Measurements from ENCODE around the gene RTN4IP1.
A peak's percentile ranks its signal among the peaks of the same experiment; 100 is the strongest.

RTN4IP1 gene

DNA sequence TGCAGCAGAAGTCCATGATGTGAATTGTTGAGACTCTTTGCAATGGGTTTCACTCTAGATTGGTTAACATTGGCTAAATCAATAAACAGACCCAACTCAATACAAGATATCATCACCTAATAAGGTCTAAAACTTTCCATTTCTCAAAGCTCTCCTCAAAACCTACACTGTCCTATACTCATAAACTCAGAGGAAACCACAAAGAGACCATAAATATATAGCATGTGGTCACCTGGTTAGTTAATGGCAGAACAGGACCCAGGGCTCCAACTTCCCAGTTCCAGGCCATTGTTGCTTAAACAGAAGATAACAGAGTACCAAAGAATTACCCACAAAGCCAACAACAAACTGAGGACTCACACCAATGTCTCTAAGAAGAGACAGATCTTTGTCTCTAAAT, 12.0 kb downstream of the RTN4IP1 start:
- Histone ChIP-seq H3K9me3 (ENCODE audit: insufficient read depth, low read length) (peaks cover 2% of the 10 kb centered on the region), H3K9ac (ENCODE audit: insufficient read length, low read depth) (no peak overlapping the region), H3K4me1 (ENCODE audit: insufficient read depth, insufficient read length) (no peaks in the 10 kb centered on the region), H3K4me3 (ENCODE audit: insufficient read length, low read depth) (no peak overlapping the region), H3K36me3 (ENCODE audit: insufficient read depth, insufficient read length, low read length) (peaks cover 7% of the 10 kb centered on the region), H3K27me3 (ENCODE audit: insufficient read depth, insufficient read length) (no peaks in the 10 kb centered on the region)
- DNase-seq (ENCODE audit: low read depth, low spot score), result no peak
- TF ChIP-seq SUZ12 (IDR thresholded peaks at IDR 0.05; ENCODE audit: extremely low read depth, insufficient read depth, insufficient read length) (no peak), ZNF274 (IDR thresholded peaks at IDR 0.05; ENCODE audit: low read depth, low read length) (no peak), YY1 (IDR thresholded peaks at IDR 0.05; ENCODE audit: insufficient read depth, insufficient read length) (no peak)

DNA sequence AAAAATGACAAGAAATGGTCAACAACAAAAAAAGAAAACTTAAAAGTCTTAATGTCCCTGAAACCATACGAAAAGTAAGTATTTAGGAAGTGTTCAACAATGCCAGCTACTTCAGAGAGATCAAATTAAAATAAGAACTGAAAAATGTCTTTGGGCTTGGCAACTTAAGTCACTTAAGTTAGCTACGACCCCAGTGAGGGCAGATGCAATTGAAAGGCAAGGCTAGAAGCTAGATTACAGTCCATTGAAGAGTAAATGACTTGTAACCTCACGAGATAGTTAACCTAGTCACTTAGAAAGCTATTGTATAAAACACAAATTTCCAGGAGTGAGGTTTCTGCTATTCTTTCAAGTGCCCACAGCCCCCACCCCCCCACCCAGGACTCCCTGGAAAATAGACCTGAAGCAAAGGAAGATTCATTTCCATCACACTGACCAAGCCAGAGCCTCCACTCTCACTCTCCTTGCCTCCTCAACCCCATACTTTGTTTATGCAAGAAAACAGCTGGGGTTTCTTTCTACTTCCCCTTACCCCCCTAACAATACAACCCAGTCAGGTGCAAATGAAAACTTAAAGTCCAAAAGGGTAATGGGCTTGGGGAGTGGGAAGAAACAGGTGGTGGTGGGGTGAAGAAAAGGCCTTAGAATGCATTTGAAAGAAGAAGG, 14.6 kb downstream of the RTN4IP1 start:
- Histone ChIP-seq H3K9me3 (ENCODE audit: insufficient read depth, low read length) (no peaks in the 10 kb centered on the region), H3K27me3 (ENCODE audit: insufficient read depth, insufficient read length) (no peaks in the 10 kb centered on the region), H3K4me1 (ENCODE audit: insufficient read depth, insufficient read length) (no peaks in the 10 kb centered on the region), H3K9ac (ENCODE audit: insufficient read length, low read depth) (no peak overlapping the region), H3K36me3 (ENCODE audit: insufficient read depth, insufficient read length, low read length) (peaks cover 5% of the 10 kb centered on the region), H3K4me3 (ENCODE audit: insufficient read length, low read depth) (no peak overlapping the region)
- no peak for TF ChIP-seq YY1 (IDR thresholded peaks at IDR 0.05; ENCODE audit: insufficient read depth, insufficient read length)
- no peak for TF ChIP-seq ZNF274 (IDR thresholded peaks at IDR 0.05; ENCODE audit: low read depth, low read length)
- TF ChIP-seq SUZ12 (IDR thresholded peaks at IDR 0.05; ENCODE audit: extremely low read depth, insufficient read depth, insufficient read length), result no peak
- peak; percentile 69 for DNase-seq (ENCODE audit: low read depth, low spot score)

DNA sequence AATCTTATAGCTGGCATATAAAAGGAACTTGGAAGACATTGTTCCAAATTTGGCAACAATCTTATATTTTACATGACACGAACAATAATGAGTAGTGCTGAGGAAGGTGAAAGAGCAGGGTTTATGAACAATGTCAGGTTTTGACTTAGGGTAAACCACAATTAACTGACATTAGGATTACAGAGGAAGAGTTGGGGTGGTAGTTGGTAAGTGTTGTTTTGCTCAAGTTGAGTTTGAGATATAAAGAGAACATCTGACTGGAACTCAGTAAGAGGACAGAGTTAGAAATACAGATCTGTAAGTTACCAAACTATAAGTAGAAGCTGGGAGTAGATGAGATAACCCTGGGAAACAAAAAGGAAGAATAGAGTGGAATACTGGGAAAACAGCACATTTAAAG, 15.1 kb downstream of the RTN4IP1 start:
- Histone ChIP-seq H3K27me3 (ENCODE audit: insufficient read depth, insufficient read length) (no peaks in the 10 kb centered on the region), H3K4me1 (ENCODE audit: insufficient read depth, insufficient read length) (no peaks in the 10 kb centered on the region), H3K36me3 (ENCODE audit: insufficient read depth, insufficient read length, low read length) (peaks cover 4% of the 10 kb centered on the region), H3K9me3 (ENCODE audit: insufficient read depth, low read length) (no peaks in the 10 kb centered on the region), H3K4me3 (ENCODE audit: insufficient read length, low read depth) (no peak overlapping the region), H3K9ac (ENCODE audit: insufficient read length, low read depth) (no peak overlapping the region)
- no peak for DNase-seq (ENCODE audit: low read depth, low spot score)
- TF ChIP-seq ZNF274 (IDR thresholded peaks at IDR 0.05; ENCODE audit: low read depth, low read length) (no peak), SUZ12 (IDR thresholded peaks at IDR 0.05; ENCODE audit: extremely low read depth, insufficient read depth, insufficient read length) (no peak), YY1 (IDR thresholded peaks at IDR 0.05; ENCODE audit: insufficient read depth, insufficient read length) (no peak)

DNA sequence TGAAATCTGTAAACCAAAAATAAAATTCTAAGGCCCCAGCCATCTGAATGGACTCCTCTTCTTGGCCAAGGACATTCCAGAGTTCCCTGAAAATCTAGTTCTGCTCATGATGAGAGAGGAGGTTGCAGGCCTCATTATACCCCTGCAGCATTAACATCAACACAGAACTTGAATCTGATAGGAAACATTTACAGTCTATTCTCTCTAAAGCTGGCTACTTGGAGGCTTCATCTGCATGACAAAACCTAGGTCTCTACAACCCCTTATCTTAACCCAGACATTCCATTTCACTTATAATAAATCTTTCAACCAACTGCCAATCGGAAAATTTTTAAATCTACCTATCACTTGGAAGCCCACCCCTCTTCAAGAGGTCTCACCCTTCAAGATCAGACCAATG, 15.7 kb downstream of the RTN4IP1 start:
- Histone ChIP-seq H3K36me3 (ENCODE audit: insufficient read depth, insufficient read length, low read length) (peaks cover 3% of the 10 kb centered on the region), H3K4me3 (ENCODE audit: insufficient read length, low read depth) (no peak overlapping the region), H3K9ac (ENCODE audit: insufficient read length, low read depth) (peak overlapping the region; percentile 32), H3K27me3 (ENCODE audit: insufficient read depth, insufficient read length) (no peaks in the 10 kb centered on the region), H3K4me1 (ENCODE audit: insufficient read depth, insufficient read length) (no peaks in the 10 kb centered on the region), H3K9me3 (ENCODE audit: insufficient read depth, low read length) (no peaks in the 10 kb centered on the region)
- TF ChIP-seq ZNF274 (IDR thresholded peaks at IDR 0.05; ENCODE audit: low read depth, low read length), result no peak
- no peak for TF ChIP-seq YY1 (IDR thresholded peaks at IDR 0.05; ENCODE audit: insufficient read depth, insufficient read length)
- TF ChIP-seq SUZ12 (IDR thresholded peaks at IDR 0.05; ENCODE audit: extremely low read depth, insufficient read depth, insufficient read length), result no peak
- peak; percentile 44 for DNase-seq (ENCODE audit: low read depth, low spot score)

DNA sequence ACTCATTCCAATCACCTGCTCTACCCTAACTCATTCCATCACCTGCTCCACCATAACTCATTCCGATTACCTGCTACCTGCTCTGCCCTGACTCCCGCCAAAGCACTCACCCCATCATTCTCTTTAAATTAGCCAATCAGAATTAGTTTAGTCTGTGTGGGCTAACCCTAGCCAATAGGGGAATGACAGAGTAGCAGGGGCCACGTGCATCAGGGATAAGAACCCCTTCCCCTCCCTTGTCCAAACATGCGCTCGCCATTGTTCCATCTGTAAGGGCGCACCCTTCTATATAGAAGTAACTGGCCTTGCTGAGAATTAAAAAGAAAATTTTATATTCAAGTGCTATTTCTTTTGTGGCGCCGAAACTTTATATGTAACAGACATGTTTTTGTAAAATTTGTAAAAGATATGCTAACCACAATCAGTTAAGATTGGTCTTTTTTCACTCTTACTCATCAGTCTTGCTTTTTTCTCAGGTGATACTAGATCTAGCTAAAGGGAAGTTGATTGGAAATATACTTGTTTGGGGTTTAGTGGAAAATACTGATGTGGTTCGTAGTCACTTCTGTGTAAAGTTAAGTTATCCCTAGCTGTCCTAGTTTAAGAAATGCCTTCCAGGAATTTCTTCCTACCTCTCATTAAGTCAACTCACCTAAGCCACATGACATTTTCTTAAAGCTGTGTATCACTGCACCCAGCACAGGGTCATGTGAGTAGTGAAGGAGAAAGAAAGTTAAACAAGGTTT, 16.5 kb downstream of the RTN4IP1 start:
- Histone ChIP-seq H3K27me3 (ENCODE audit: insufficient read depth, insufficient read length) (no peaks in the 10 kb centered on the region), H3K9ac (ENCODE audit: insufficient read length, low read depth) (no peak overlapping the region), H3K4me1 (ENCODE audit: insufficient read depth, insufficient read length) (no peaks in the 10 kb centered on the region), H3K9me3 (ENCODE audit: insufficient read depth, low read length) (no peaks in the 10 kb centered on the region), H3K4me3 (ENCODE audit: insufficient read length, low read depth) (no peak overlapping the region), H3K36me3 (ENCODE audit: insufficient read depth, insufficient read length, low read length) (peaks cover 3% of the 10 kb centered on the region)
- DNase-seq (ENCODE audit: low read depth, low spot score), result no peak
- no peak for TF ChIP-seq YY1 (IDR thresholded peaks at IDR 0.05; ENCODE audit: insufficient read depth, insufficient read length)
- no peak for TF ChIP-seq SUZ12 (IDR thresholded peaks at IDR 0.05; ENCODE audit: extremely low read depth, insufficient read depth, insufficient read length)
- no peak for TF ChIP-seq ZNF274 (IDR thresholded peaks at IDR 0.05; ENCODE audit: low read depth, low read length)

DNA sequence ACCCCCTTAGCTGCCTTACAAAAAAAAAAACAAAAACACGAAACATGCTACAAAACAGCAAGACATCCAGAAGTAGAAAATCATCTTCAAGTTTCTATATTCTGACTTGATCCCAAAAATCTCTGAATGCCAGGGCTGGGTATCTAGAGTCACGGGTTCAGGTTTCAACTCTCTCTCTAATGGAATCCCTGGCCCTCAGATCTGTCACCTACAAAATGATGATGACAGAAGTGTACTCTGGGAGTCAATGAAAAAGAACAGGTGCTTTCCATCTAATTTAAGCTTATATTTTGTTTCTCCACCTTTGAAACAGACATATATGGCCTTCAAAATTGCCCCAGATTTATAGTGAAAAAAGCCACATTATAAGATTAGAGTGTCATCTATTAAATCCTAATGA, 18.3 kb downstream of the RTN4IP1 start:
- Histone ChIP-seq H3K9ac (ENCODE audit: insufficient read length, low read depth) (no peak overlapping the region), H3K9me3 (ENCODE audit: insufficient read depth, low read length) (no peaks in the 10 kb centered on the region), H3K4me3 (ENCODE audit: insufficient read length, low read depth) (no peak overlapping the region), H3K4me1 (ENCODE audit: insufficient read depth, insufficient read length) (no peaks in the 10 kb centered on the region), H3K36me3 (ENCODE audit: insufficient read depth, insufficient read length, low read length) (peaks cover 3% of the 10 kb centered on the region), H3K27me3 (ENCODE audit: insufficient read depth, insufficient read length) (no peaks in the 10 kb centered on the region)
- DNase-seq (ENCODE audit: low read depth, low spot score), result no peak
- TF ChIP-seq SUZ12 (IDR thresholded peaks at IDR 0.05; ENCODE audit: extremely low read depth, insufficient read depth, insufficient read length) (no peak), YY1 (IDR thresholded peaks at IDR 0.05; ENCODE audit: insufficient read depth, insufficient read length) (no peak), ZNF274 (IDR thresholded peaks at IDR 0.05; ENCODE audit: low read depth, low read length) (no peak)

DNA sequence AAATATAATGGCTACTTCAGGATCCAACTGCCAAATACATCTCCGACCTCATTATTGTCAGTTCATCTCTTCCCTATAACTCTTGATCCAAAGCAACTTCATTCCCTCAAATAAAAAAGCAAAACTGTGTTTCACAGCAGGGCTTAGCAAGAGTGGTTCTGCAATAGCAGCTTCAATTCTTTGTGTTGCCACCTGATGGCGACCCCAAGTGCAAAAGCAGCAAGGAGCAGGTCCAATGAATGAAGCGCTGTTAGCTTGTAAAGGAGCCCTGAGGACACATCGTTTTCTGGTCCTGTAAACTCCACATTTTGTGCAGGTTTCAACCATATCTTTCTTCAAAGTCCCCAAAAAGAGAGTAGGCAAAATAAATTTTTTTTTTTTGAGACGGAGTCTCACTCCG, 19.6 kb downstream of the RTN4IP1 start:
- DNase-seq (ENCODE audit: low read depth, low spot score), result no peak
- Histone ChIP-seq H3K4me1 (ENCODE audit: insufficient read depth, insufficient read length) (no peaks in the 10 kb centered on the region), H3K36me3 (ENCODE audit: insufficient read depth, insufficient read length, low read length) (peaks cover 3% of the 10 kb centered on the region), H3K9me3 (ENCODE audit: insufficient read depth, low read length) (no peaks in the 10 kb centered on the region), H3K27me3 (ENCODE audit: insufficient read depth, insufficient read length) (no peaks in the 10 kb centered on the region), H3K4me3 (ENCODE audit: insufficient read length, low read depth) (no peak overlapping the region), H3K9ac (ENCODE audit: insufficient read length, low read depth) (no peak overlapping the region)
- TF ChIP-seq YY1 (IDR thresholded peaks at IDR 0.05; ENCODE audit: insufficient read depth, insufficient read length) (no peak), SUZ12 (IDR thresholded peaks at IDR 0.05; ENCODE audit: extremely low read depth, insufficient read depth, insufficient read length) (no peak), ZNF274 (IDR thresholded peaks at IDR 0.05; ENCODE audit: low read depth, low read length) (no peak)
